C4-2B (cell line): ENCODE data around the gene CYTH4.

ENCODE experiments used
- H3K27ac ChIP-seq: fragments of 450-650 bp; 2 replicates; pipeline ENCODE4 v1.5.1; 2017
- CTCF ChIP-seq: fragments of 450-650 bp; conservative IDR thresholded peaks from 2 replicates; pipeline ENCODE4 v1.5.1; 2017; ENCODE audit warnings: mild to moderate bottlenecking
- ZFX ChIP-seq: fragments of 450-650 bp; IDR thresholded peaks from 2 replicates; pipeline ENCODE4 v1.6.1; 2017

Gene CYTH4

GRCh38 chr22:37320726-37321677, 38.7 kb downstream of the CYTH4 start:
- no peak overlapping the region for H3K27ac ChIP-seq
- TF ChIP-seq ZFX = no peak
- TF ChIP-seq CTCF = no peak

GRCh38 chr22:37324340-37325038, 42.2 kb downstream of the CYTH4 start:
- no peak overlapping the region for H3K27ac ChIP-seq
- TF ChIP-seq CTCF (no peak), ZFX (no peak)

DNA sequence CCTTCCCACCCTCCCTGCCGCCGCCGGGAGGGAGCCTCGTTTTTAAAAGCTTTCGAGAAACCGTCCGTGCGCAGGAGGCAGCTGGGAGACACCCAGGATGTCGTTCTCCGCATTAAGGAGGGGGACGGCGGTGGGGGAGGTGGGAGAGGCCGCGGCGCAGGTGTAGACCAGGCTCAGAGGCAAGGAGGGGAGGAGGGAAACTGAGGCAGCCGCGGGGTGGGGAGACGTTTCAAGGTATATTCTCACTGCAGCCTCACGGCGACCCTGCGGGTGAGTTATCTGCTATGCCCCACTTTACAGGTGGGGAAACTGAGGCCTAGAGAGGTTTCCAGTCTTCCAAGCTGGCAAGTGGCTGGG, 42.7 kb downstream of the CYTH4 start:
- TF ChIP-seq ZFX = no peak
- TF ChIP-seq CTCF = no peak
- no peak overlapping the region for H3K27ac ChIP-seq

GRCh38 chr22:37326726-37327125, 44.4 kb downstream of the CYTH4 start:
- peak overlapping the region; percentile 90 for H3K27ac ChIP-seq
- no peak for TF ChIP-seq ZFX

- no peak for TF ChIP-seq CTCF
- no peak for TF ChIP-seq ZFX
- H3K27ac ChIP-seq = peak overlapping the region; percentile 90
These were observed 45.7 kb downstream of the CYTH4 start for GRCh38 chr22:37328017-37328416.

GRCh38 chr22:37328538-37329237, 46.4 kb downstream of the CYTH4 start:
- peak overlapping the region; percentile 90; the same call in 1 of the 2 replicates for H3K27ac ChIP-seq

- H3K27ac ChIP-seq = no peak overlapping the region
- TF ChIP-seq ZFX (no peak), CTCF (no peak)
These were observed 47.2 kb downstream of the CYTH4 start for GRCh38 chr22:37329238-37330140.
